HepG2 (cell line): ENCODE results near the gene KRTAP10-2. TPM values are rescaled to one million over a fixed set of nuclear protein-coding genes. Genes with fewer than 3 reads are reported as not detected.

Source experiments
- ATAC-seq: fragments of 200-7000 bp; cut with Tn5 transposase; 3 replicates; pipeline ENCODE4 v1.9.1; 2020; ENCODE audit warnings: mild to moderate bottlenecking, moderate library complexity
- BruUV-seq: library from RNA; stranded (reverse); fragments of 400-500 nt; replicated peaks from 2 replicates; lab custom pipeline; 2021; lab: Mats Ljungman, UMichigan
- CTCF ChIA-PET: fragments of 300-600 bp; formaldehyde crosslinking; extraction: SDS; loops from one replicate; lab custom pipeline; 2021; ENCODE audit warnings: low total read pairs, inconsistent platforms, low intra/inter-chr PET ratio; lab: Yijun Ruan, JAX
- POLR2A ChIA-PET: fragments of 350-600 bp; sonication (Branson Sonifier 250); formaldehyde crosslinking; loops from one replicate; lab custom pipeline; 2020; ENCODE audit warnings: antibody characterized with exemption, inconsistent platforms; lab: Yijun Ruan, JAX
- DNase-seq: peaks from one replicate; pipeline ENCODE4 v3.0.0-alpha.2; 2015; ENCODE audit warnings: low spot score
- FAIRE-seq: peaks from 3 replicates; lab custom pipeline; 2011; peaks lifted over from hg19 to GRCh38; lab: Jason Lieb, UNC
- H2AFZ ChIP-seq: one replicate; pipeline ENCODE4 v1.6.1; 2011; ENCODE audit warnings: low read length, inconsistent platforms
- H3K27ac ChIP-seq: fragments of 300-600 bp; 3 replicates; pipeline ENCODE4 v1.8.0; 2011; ENCODE audit warnings: mixed run types, mild to moderate bottlenecking, mixed read lengths, low read length, inconsistent platforms; ENCODE audit not compliant: insufficient read depth; ENCODE audit errors: extremely low read length
- H3K27me3 ChIP-seq, 2 experiments: fragments of 200-600 bp in 1 of 2; 2 replicates in 1 of 2; 3 replicates in 1 of 2; pipeline versions ENCODE4 v1.6.0 to v1.8.0; 2011; ENCODE audit warnings: low read length in 2 of 2, mild to moderate bottlenecking in 2 of 2, moderate library complexity in 2 of 2, inconsistent platforms in 1 of 2; ENCODE audit not compliant: insufficient read depth in 2 of 2, control insufficient read depth in 1 of 2
- H3K36me3 ChIP-seq, 2 experiments: fragments of 200-600 bp in 1 of 2; replicated peaks in 1 of 2; 2 replicates in 1 of 2; 3 replicates in 1 of 2; pipeline versions ENCODE4 v1.5.1 to v1.8.0; 2011; ENCODE audit warnings: low read length in 2 of 2, inconsistent platforms in 1 of 2; ENCODE audit not compliant: insufficient read depth in 2 of 2, control insufficient read depth in 1 of 2
- H3K4me1 ChIP-seq: 2 replicates; pipeline ENCODE4 v1.5.1; 2012; ENCODE audit warnings: low read length, inconsistent platforms; ENCODE audit not compliant: insufficient read depth
- H3K4me2 ChIP-seq: 2 replicates; pipeline ENCODE4 v1.6.0; 2011; ENCODE audit warnings: low read depth, low read length, inconsistent platforms
- H3K4me3 ChIP-seq, 3 experiments: fragments of 200-600 bp in 1 of 3; sonication (generic), shearing (Covaris generic) in 1 of 3; replicated peaks in 1 of 3; 2 replicates each; pipeline ENCODE4 v1.5.1; 2011 to 2016; ENCODE audit warnings: low read length in 3 of 3, inconsistent platforms in 2 of 3, low read depth in 2 of 3, mild to moderate bottlenecking in 2 of 3, control low read depth in 1 of 3, mixed read lengths in 1 of 3; ENCODE audit not compliant: insufficient read depth in 1 of 3
- H3K79me2 ChIP-seq: one replicate; pipeline ENCODE4 v1.6.1; 2011; ENCODE audit warnings: low read length, inconsistent platforms; ENCODE audit not compliant: insufficient read depth
- H3K9ac ChIP-seq: 2 replicates; pipeline ENCODE4 v1.6.0; 2011; ENCODE audit warnings: mild to moderate bottlenecking, low read depth, low read length, inconsistent platforms; ENCODE audit not compliant: insufficient read depth
- H3K9me3 ChIP-seq: 2 replicates; pipeline ENCODE4 v1.5.1; 2012; ENCODE audit warnings: mild to moderate bottlenecking, low read length
- H4K20me1 ChIP-seq: 2 replicates; pipeline ENCODE4 v1.6.0; 2011; ENCODE audit warnings: inconsistent platforms, mild to moderate bottlenecking, low read length, moderate library complexity; ENCODE audit not compliant: insufficient read depth
- NCOA1 ChIP-seq: sonication (generic); formaldehyde crosslinking; IDR thresholded peaks from 2 replicates; pipeline ENCODE4 v1.9.0; 2021; ENCODE audit warnings: missing genetic modification reagents
- SCMH1 ChIP-seq: sonication (generic); formaldehyde crosslinking; IDR thresholded peaks from 2 replicates; pipeline ENCODE4 v1.9.0; 2021; ENCODE audit warnings: missing genetic modification reagents, mild to moderate bottlenecking, borderline replicate concordance
- ZFX ChIP-seq: sonication (generic); formaldehyde crosslinking; IDR thresholded peaks from 2 replicates; pipeline ENCODE4 v1.4.0; 2020; ENCODE audit warnings: mild to moderate bottlenecking, low read depth, missing genetic modification reagents, moderate library complexity
- WGBS: methylation state at CpG from one replicate; pipeline ENCODE4 v1.1.6; 2017; ENCODE audit warnings: low lambda C conversion rate; 5-methylcytosine and 5-hydroxymethylcytosine counted together
- in situ Hi-C: cut with HindIII; loops from 2 replicates; pipeline ENCODE4 v1.10.0; 2017; ENCODE audit warnings: low pct_unique_long_range_greater_than_20kb; ENCODE audit not compliant: extremely low pct_ligation_motif_present
- intact Hi-C: fragments of 100-400 bp; cut with micrococcal nuclease; formaldehyde crosslinking; loops from one replicate; pipeline ENCODE4 v1.10.0; 2022; ENCODE audit not compliant: unreplicated experiment
- polyA plus RNA-seq, 8 experiments: library from polyadenylated mRNA; depleted of rRNA in 3 of 8; stranded (reverse) in 7 of 8; unstranded in 1 of 8; fragments of >200 nt; fragmentation: Illumina TruSeq in 4 of 8; extraction: Trizol in 4 of 8; gene quantifications; 2 replicates each; pipeline versions ENCODE4 v1.2.1 to v1.2.3, GENCODE V29; 2011 to 2016; ENCODE audit warnings: low read depth in 4 of 8, missing spikeins in 1 of 8, mixed read lengths in 1 of 8; ENCODE audit not compliant: insufficient read depth in 1 of 8
- total RNA-seq, 5 experiments: library from RNA; depleted of rRNA; stranded (reverse); fragments of >200 nt; fragmentation: Illumina TruSeq; extraction: Trizol; gene quantifications; 2 replicates each; pipeline ENCODE4 v1.2.3, GENCODE V29; 2016; ENCODE audit warnings: low read depth in 1 of 5
- TF ChIP-seq, protein P1 (sequence below): sonication (generic); formaldehyde crosslinking; IDR thresholded peaks from 2 replicates; pipeline ENCODE4 v1.4.0; 2020; ENCODE audit warnings: missing genetic modification reagents
- TF ChIP-seq, protein P2 (sequence below): IDR thresholded peaks from 2 replicates; pipeline ENCODE4 v1.6.1; 2018; ENCODE audit warnings: missing genetic modification reagents, mild to moderate bottlenecking, missing compliant biosample characterization

KRTAP10-2 gene
- total and polyA plus RNA-seq, 2 of the 13 experiments (the other 11 are each of a cell fraction or from before 2014, with no cell fraction given) = not detected

DNA sequence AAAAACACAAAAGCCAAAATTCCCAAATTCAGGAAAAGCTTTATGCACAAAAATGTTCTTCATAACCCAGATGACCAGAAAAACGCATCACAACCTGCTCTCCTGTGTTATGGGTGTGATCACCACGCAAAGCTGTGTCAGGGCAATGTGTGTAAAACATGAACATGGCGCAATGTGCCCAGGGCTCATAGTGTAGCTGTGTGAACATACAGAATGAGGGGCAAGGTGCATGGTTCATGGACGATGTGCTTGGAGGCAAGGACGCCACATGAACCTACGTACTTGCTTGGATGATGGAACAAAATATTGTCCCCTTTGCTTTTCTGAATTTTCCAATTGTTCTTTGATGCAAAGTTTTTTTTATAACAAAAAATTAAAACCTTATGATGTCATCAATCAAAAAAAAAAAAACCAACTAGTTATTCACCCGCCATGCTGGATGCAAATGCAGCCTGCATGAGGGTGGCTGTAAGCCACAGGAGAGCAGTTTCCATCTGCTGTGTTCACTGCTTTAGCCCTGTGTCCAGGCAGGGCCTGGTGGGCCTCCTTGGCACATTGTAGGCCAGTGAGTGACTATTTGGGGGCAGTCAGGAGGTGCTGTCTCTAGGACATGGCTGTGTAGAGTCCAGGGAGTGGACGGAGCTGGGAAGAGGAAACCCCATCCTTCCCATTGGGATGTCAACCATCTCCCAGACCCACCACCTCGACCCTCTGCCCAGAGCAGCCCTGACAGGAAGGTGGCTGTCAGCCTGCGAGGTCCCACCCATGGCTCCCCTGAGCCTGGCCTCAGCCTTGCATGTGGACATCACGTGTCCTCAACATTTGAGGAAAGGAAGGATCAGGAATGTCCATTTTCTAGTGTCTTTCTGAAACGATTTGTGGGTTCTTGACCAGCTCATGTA lies 25.0 kb downstream of the KRTAP10-2 start (continued):
- TF ChIP-seq, protein P1, sequence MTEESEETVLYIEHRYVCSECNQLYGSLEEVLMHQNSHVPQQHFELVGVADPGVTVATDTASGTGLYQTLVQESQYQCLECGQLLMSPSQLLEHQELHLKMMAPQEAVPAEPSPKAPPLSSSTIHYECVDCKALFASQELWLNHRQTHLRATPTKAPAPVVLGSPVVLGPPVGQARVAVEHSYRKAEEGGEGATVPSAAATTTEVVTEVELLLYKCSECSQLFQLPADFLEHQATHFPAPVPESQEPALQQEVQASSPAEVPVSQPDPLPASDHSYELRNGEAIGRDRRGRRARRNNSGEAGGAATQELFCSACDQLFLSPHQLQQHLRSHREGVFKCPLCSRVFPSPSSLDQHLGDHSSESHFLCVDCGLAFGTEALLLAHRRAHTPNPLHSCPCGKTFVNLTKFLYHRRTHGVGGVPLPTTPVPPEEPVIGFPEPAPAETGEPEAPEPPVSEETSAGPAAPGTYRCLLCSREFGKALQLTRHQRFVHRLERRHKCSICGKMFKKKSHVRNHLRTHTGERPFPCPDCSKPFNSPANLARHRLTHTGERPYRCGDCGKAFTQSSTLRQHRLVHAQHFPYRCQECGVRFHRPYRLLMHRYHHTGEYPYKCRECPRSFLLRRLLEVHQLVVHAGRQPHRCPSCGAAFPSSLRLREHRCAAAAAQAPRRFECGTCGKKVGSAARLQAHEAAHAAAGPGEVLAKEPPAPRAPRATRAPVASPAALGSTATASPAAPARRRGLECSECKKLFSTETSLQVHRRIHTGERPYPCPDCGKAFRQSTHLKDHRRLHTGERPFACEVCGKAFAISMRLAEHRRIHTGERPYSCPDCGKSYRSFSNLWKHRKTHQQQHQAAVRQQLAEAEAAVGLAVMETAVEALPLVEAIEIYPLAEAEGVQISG (CRISPR knock-in tag) = 0 out of 2 replicates have a peak, but pooled peaks have one; percentile 10
- TF ChIP-seq SCMH1 (CRISPR knock-in tag) = no peak
- TF ChIP-seq, protein P2, sequence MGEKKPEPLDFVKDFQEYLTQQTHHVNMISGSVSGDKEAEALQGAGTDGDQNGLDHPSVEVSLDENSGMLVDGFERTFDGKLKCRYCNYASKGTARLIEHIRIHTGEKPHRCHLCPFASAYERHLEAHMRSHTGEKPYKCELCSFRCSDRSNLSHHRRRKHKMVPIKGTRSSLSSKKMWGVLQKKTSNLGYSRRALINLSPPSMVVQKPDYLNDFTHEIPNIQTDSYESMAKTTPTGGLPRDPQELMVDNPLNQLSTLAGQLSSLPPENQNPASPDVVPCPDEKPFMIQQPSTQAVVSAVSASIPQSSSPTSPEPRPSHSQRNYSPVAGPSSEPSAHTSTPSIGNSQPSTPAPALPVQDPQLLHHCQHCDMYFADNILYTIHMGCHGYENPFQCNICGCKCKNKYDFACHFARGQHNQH (CRISPR knock-in tag) = no peak
- TF ChIP-seq, all 625 proteins: peak for 7

DNA sequence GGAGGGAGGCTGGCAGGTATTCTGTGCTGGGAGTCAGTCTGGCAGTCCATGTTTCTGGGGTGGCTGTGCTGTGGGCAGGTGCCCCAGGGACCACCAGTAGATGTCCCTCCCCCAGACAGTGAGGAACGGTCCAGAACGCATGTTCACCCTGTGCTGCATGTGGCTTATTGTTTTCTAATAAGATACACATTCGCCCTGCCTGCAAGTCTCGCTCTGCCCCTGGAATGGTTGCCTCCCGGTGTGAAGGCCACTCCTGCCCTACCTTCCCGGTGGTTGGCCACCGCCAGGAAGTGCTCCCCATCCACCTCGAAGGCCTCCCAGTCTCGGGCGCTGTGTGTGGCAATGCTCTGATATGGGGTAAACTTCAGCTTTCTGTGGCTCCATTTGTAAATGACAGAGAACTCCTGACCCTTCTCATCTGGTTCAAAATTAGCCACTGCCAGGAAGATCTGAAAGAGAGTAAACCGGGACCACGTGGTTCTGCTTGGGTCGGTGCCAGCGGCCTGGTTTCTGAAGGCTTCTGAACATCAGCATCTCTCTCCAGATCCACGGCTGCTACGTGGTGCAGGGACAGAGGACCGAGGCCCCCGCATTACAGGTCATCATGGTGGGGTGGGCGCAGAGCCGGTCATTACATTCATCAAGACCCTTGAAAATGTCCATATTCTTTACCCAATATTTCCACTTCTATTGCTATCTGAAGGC lies 25.8 kb downstream of the KRTAP10-2 start:
- in situ Hi-C loops = no loop called here
- ATAC-seq = no peak
- peaks cover 0 to 6% of the 10 kb centered on the region in 2 experiments; a peak in 1 of 5 replicates for H3K27me3 ChIP-seq
- H4K20me1 ChIP-seq = no peaks in the 10 kb centered on the region
- H3K9ac ChIP-seq = no peak overlapping the region
- CTCF ChIA-PET = no interaction called here
- DNase-seq = peak; percentile 23
- H3K27ac ChIP-seq = no peak overlapping the region
- FAIRE-seq = no peak
- H2AFZ ChIP-seq = no peak overlapping the region
- no peaks in the 10 kb centered on the region for H3K79me2 ChIP-seq
- intact Hi-C loops = no loop called here
- POLR2A ChIA-PET = no interaction called here
- peak overlapping the region; percentile 9; the same call in 1 of the 2 replicates for H3K4me2 ChIP-seq
- peaks cover 21% of the 10 kb centered on the region for H3K4me1 ChIP-seq
- WGBS = 60% methylated on average over 8 of the region's 20 CpGs
- H3K9me3 ChIP-seq = no peaks in the 10 kb centered on the region
- BruUV-seq = no TSS peak
- no peak overlapping the region for H3K4me3 ChIP-seq
- no peaks in the 10 kb centered on the region for H3K36me3 ChIP-seq
- TF ChIP-seq ZFX (CRISPR knock-in tag) (0 out of 2 replicates have a peak, but pooled peaks have one; percentile 18), NCOA1 (CRISPR knock-in tag) (no peak)
